Measurements from ENCODE around the gene POU3F4. TPM values are rescaled to one million over a fixed set of nuclear protein-coding genes. Genes with fewer than 3 reads are reported as not detected.

POU3F4 gene
- total RNA-seq, 1 donor from 2014 or later: 0.53 TPM

GRCh38 chrX:83504721-83505479, 3.2 kb upstream of the POU3F4 start:
- H3K4me1 Mint-ChIP-seq (ENCODE audit: low read depth): peaks cover 7% of the 10 kb centered on the region
- no peak overlapping the region for H3K27ac Mint-ChIP-seq
- no peak overlapping the region for H3K4me3 Mint-ChIP-seq (ENCODE audit: low read depth)
- peaks cover 9% of the 10 kb centered on the region for H3K9me3 Mint-ChIP-seq (ENCODE audit: low read depth)
- no peaks in the 10 kb centered on the region for H3K36me3 Mint-ChIP-seq (ENCODE audit: insufficient read depth)
- no peak for DNase-seq (ENCODE audit: low spot score, unreplicated experiment)
- TF ChIP-seq CTCF (IDR thresholded peaks at IDR 0.05; ENCODE audit: unreplicated experiment): no peak
- peaks cover 99% of the 10 kb centered on the region for H3K27me3 Mint-ChIP-seq

- no peak for DNase-seq (ENCODE audit: low spot score, unreplicated experiment)
- Mint-ChIP-seq H3K27me3 (peaks cover 68% of the 10 kb centered on the region), H3K27ac (peak overlapping the region; percentile 27), H3K36me3 (ENCODE audit: insufficient read depth) (no peaks in the 10 kb centered on the region), H3K9me3 (ENCODE audit: low read depth) (peaks cover 7% of the 10 kb centered on the region), H3K4me3 (ENCODE audit: low read depth) (peak overlapping the region; percentile 63), H3K4me1 (ENCODE audit: low read depth) (peaks cover 12% of the 10 kb centered on the region)
- no peak for TF ChIP-seq CTCF (IDR thresholded peaks at IDR 0.05; ENCODE audit: unreplicated experiment)
Observed at GRCh38 chrX:83508526-83509253, 600 bp downstream of the POU3F4 start.

DNA sequence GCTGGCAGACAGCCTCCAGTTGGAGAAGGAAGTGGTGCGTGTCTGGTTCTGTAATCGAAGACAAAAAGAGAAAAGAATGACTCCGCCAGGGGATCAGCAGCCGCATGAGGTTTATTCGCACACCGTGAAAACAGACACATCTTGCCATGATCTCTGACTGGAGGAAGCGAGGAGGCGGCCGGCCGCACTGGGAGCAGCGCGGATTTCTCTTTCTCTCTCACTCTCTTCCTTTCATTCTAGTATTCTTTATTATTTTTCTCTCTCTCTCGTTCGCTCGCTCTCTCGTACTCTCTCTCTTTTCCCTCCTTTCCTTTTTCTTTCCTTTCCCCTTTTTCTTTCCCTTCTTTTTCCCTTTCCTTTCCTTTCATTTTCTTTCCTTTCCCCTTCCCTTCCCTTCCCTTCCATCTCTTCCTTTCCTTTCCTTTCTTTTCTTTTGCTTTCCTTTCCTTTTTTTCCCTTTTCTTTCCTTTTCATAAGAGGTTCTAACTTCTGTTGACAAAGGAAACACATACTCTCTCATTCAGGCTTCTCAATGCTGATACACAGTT, 1.2 kb downstream of the POU3F4 start:
- Mint-ChIP-seq H3K9me3 (ENCODE audit: low read depth) (peaks cover 7% of the 10 kb centered on the region), H3K4me3 (ENCODE audit: low read depth) (peak overlapping the region; percentile 63), H3K27me3 (peaks cover 62% of the 10 kb centered on the region), H3K36me3 (ENCODE audit: insufficient read depth) (no peaks in the 10 kb centered on the region), H3K27ac (no peak overlapping the region), H3K4me1 (ENCODE audit: low read depth) (peaks cover 12% of the 10 kb centered on the region)
- no peak for DNase-seq (ENCODE audit: low spot score, unreplicated experiment)
- TF ChIP-seq CTCF (IDR thresholded peaks at IDR 0.05; ENCODE audit: unreplicated experiment): no peak

DNA sequence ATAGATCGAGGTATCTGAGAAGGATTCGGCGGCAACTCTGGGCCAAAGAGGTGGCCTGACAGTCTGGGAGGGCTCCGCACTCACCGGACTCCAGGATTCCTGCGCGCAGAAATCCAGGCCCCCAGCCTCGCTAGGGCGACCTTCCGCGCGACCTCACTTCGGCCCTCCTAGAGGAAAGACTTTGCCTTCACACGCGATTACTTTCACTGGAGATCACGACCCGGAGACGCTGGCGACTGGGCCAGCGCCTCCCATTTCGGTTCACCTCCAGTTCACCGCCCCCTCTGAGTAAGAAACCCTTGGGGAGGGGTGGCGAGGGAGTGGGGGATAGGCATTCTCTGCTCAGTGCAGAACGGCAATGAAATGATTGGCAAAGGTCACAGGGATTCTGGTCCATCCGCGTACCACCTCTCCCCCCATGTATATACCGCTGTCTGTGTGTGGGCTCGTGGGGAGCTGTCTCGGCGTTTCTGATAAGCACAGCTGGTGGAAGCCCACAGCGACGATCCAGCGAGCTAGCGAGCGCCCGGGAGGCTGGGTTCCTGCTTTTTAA, 2.5 kb downstream of the POU3F4 start:
- no peak for TF ChIP-seq CTCF (IDR thresholded peaks at IDR 0.05; ENCODE audit: unreplicated experiment)
- peaks cover 12% of the 10 kb centered on the region for H3K4me1 Mint-ChIP-seq (ENCODE audit: low read depth)
- H3K27ac Mint-ChIP-seq: no peak overlapping the region
- H3K27me3 Mint-ChIP-seq: peaks cover 54% of the 10 kb centered on the region
- no peak for DNase-seq (ENCODE audit: low spot score, unreplicated experiment)
- no peaks in the 10 kb centered on the region for H3K36me3 Mint-ChIP-seq (ENCODE audit: insufficient read depth)
- H3K4me3 Mint-ChIP-seq (ENCODE audit: low read depth): peak overlapping the region; percentile 69
- H3K9me3 Mint-ChIP-seq (ENCODE audit: low read depth): peaks cover 7% of the 10 kb centered on the region

- no peaks in the 10 kb centered on the region for H3K36me3 Mint-ChIP-seq (ENCODE audit: insufficient read depth)
- TF ChIP-seq CTCF (IDR thresholded peaks at IDR 0.05; ENCODE audit: unreplicated experiment): peak; percentile 30
- H3K4me3 Mint-ChIP-seq (ENCODE audit: low read depth): peak overlapping the region; percentile 33
- peaks cover 7% of the 10 kb centered on the region for H3K9me3 Mint-ChIP-seq (ENCODE audit: low read depth)
- no peak for DNase-seq (ENCODE audit: low spot score, unreplicated experiment)
- H3K27me3 Mint-ChIP-seq: peaks cover 48% of the 10 kb centered on the region
- no peak overlapping the region for H3K27ac Mint-ChIP-seq
- H3K4me1 Mint-ChIP-seq (ENCODE audit: low read depth): peaks cover 12% of the 10 kb centered on the region
Observed at GRCh38 chrX:83511208-83511607, 3.1 kb downstream of the POU3F4 start.
